Measurements from ENCODE around the gene RGS6.

RGS6 gene

GRCh38 chr14:72597252-72598233 is 665.3 kb downstream of the RGS6 start:
- DNase-seq, result no peak

DNA sequence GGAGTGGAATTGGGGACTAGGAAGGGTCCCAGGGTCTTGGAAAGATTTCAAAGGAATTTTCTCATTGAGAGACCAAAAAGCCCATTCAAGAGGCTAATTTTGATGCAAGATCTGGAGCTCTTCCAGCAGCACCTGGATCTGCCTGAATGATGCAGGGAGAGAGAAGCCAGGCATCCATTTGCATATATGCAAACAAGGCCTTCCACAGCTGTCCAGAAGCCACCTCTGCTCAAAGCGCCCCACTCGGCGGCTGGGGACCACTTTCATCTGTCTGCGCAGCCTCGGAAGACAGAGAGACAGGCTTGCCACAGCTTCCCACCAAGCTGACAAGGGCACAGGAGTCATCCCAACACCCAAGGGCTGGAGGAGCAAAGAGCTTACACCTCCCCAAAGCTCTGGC is 666.1 kb downstream of the RGS6 start:
- no peak for DNase-seq

DNA sequence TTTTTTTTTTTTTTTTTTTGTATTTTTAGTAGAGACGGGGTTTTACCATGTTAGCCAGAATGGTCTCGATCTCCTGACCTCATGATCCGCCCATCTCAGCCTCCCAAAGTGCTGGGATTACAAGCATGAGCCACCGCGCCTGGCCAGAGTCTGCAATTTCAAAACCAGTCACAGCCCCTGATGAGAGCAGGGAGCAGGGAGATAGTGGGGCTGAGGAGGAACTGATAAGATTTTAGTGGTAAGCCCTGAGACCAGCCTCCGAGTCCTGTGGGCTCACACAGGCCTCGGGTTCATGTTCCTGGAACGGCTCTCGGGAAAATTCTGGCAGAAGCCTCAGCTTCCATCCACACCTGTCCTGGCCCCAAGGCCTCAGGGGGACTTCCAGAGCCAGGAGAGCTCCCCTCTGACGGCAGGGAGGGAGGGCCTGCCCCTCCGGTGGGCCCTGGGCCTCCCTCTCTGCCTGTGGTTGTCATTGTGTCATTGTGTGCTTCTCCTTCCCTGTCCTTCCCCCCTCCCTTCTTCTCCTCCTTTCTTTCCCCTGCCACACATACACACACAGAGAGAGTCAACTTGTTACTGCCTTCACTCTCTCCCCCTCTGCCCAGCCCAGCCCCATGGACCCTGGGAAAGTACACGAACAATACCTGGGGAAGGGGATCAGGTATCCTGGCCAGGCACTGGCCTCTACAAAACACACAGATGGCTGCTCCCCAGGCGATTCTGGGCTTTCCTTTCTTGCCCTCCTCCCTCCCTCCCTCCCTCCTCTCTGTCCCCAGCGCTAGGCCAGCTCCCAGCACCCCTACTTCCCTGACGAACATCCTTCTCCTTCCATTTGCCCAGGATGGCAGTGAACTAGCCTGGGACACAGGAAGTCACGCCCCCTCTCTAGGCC is 667.6 kb downstream of the RGS6 start:
- no peak for DNase-seq

DNA sequence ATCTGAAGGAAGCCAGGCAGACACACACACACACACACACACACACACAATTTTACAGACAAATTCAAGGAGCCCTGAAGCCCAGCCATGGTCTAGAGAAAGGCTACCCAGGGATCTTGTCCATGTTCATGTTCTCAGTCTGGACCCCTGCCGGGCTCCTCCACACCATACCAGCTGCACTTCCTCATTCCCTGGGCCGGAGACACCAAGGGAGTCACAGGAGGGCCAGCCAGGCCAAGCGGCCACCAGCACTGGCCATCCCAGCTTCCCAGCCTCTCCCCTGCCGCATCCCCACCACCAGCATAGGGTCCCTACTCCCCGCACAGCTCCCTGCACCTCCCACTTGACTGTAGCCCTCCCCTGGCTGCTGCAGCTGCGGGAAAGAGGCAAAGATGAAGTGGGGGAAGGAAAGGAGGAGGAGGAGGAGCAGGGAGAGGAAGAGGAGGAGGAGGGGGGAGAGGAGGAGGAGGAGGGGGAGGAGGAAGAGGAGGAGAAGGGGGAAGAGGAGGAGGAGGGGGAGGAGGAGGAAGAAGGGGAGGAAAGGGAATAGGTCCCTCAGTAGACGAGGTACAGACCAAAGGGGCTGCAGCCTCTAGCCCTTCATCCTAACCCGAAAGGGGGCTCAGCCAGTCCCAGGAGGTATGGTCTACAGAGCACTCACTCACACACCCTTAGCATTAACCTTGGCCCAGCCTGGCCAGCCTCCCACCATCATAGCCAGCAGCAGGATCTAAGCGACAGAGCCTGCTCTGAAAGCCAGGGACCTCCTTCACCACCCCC is 668.5 kb downstream of the RGS6 start:
- DNase-seq, result no peak

GRCh38 chr14:72603639-72604038 is 671.4 kb downstream of the RGS6 start:
- no peak for DNase-seq

DNA sequence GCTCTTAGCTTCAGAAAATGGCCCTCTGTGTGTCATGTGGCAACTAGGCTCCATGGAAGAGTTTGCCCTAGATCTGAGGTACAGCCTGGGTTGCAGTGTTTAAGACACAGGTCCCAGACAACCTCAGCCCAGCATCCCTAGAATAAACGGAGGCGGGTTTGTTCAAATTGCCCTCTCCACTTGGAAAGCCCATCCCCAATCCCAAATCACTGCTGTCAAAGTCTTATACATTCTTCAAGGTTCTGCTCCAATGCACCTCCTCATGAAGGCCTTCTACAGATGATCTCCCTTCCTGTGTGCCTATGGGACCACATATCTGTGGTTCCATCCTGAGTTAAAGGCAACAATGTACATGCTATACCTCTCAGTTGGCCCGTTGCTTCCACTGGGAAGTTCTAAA is 671.9 kb downstream of the RGS6 start:
- DNase-seq, result no peak

DNA sequence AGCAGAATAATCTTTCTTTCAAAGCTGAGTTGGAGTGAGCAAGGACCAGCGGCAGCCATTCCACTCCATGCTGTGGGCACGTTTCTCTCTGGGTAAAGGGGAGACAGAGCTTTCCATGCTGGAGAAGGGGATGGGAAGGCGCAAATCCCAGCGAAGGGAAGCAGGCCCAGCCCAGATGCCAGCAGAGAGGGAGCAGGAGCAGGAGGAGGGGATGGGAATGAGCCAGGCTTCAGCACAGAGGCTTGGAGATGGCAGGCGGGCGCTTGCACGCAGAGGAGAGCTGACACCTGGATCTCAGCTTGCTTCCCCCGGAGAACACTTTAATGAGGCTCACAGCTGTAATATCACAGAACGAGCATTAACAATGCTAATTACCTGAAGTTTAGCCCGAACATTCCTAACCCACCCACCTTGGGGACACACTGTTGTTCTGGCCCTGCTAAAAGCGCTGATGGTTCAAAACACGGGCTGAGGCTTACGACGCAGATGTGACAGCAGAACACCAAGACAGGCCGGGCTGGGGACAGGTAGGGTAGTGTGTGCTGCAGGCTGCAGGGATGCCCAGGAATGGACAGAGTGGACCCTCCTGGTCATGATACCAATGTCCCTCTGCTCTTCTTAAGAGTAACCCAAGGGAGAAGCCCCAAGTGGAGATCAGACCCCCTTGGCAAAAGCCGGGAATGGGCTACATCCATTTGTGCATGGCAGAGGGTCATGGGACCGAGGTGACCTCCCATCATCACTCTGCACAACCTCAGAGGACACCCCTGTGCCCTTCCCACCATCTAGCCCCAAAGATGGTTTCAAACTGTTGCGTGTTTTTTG is 673.1 kb downstream of the RGS6 start:
- DNase-seq, result no peak

DNA sequence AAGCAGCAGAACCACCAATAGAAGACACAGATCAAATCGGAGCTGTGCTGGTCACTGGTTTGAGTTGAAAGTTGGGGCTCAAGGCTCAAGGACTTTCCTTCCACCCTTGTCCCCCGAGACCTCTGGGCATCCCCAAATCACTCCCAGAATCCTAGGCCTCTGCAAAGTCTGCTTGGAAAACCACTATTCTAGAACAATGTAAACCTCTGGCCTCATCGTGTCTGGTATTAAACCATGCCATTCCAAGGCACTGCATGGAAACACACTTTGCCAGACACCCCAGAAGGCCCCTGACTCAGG is 673.6 kb downstream of the RGS6 start:
- no peak for DNase-seq

DNA sequence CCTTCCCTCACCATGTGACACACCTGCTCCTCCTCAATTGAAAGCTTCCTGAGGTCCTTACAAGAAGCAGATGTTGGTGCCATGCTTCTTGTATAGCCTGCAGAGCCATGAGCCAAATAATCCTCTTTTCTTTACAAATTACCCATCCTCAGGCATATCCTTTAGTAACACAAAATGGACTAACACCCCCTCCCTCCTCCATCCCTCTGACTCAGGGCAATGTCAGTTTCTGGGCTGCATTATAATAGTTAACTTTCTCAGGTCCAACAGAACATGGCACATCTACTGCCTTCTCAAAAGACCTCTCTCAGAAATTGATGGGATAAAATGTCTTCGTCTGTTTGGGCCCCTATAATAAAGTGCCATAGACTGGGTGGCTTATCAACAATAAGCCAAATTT is 674.6 kb downstream of the RGS6 start:
- DNase-seq, result no peak

DNA sequence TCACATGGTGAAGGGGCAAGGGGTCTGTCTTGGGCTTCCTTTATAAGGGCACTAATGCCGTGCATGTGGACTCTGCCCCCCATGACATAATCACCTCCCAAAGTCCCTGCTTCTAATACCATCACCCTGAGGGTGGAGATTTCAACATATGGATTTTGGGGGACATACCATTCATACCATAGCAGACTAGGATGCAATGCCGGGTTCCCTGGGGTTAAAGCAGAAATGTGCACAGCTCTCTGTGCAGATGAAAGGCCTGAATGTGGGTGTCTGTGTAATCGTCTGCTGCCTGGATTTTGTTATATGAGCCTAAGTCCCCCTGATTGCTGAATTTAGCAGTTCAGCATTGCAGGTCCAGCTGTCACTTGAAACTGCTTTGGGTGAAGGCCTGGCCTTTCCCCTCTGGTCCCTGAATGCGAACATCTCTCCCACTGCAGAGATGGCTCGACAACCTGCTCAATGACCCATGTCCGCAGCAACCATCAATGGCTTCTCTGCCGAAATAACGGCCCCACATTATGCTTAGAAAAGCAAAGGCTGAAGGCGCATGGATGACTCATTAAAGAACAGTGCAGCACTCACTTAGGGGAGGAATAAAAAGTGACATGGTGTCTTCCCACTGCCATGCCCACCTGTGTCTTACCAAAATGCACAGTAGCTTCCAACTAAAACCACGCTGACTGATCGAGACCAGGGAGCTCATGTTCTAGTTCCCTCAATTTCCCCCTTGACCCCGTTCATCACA is 675.3 kb downstream of the RGS6 start:
- no peak for DNase-seq

DNA sequence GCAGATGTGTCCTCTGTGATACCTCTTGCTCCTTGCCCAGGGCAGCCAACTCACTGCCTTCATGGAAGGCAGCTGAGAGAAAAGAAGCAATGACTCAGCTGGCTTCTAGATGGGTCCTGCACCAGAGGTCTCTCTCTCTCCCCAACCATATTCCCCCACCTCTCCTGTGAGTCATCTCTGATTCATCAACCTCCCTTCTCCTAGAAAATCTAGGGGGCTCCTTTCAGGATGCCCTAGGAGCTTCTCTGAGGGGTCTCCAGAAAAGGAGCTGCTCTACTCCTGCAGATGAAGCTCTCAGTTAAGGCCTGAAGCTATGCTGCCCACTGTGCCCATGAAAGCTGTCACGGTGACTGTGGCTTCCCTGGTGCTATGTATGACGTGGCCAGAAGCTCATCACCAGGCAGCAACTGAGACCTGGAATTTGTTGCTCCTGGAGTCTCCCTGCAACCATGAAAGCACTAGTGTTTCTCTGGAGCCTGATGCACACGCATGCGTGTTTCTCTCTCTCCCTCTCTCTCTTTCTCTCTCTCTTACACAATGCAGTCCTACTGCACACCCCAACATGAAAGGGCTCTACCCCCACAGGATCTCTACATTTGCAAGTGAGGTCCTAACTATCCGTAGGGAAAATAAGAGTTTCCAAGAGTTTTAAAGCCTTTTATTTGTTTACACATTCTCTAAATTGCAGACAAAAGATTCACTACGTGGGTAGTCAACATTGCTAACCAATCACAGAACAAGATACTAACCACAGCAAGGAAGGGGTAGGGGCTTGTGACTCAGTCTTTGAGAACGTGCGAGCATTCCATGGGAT is 676.4 kb downstream of the RGS6 start:
- no peak for DNase-seq

DNA sequence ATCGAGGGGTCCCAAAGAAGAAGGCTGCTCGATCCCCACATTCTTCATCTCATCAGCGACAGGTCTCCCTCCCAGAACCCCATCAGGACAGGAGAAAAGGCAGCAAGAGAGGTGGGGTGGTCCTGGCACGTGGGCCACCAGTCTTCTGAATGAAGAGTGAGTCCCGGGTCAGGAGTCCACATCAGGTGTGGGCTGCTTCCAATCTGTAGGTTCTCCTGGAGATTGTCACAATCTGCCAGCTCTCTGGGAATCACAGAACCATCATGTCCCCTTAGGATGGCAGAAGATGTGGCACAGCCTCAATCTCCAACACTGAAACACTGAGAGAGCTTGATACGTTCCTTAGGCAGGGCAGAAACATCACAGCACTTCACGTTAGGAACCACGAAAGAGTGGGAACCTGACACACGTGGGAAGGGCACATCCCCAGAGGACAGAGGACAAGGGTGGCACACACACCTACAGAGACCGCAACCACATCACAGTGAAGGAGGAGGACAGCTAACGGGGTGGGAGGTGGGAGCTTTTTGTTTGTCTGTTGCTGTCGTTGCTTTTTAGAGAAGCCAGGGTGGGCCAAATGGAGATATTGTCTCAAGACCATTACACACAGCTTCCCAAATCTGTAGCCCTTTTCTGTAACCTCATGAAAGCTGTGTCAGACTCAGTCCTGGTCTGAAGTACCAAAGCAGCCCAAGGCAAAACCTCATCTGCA is 677.1 kb downstream of the RGS6 start:
- DNase-seq, result no peak

GRCh38 chr14:72610096-72610830 is 678.0 kb downstream of the RGS6 start:
- DNase-seq, result no peak

DNA sequence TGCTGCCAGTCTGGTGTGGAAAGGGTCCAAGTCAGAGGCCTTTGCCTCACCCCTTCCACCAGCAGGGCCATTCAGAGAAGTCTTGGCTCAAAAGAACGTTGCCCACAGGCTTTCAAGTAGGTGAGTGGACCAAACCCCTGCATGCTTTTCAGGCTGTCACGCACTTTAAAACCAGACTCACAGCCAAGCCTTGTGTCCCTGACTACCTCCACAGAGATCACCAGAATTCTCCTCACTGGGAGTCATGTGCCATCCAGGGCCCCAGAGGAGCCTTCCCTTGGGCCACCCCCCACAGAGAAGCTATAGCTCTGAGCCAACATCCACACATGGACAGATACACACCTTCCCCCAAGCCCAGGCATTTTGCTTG is 678.6 kb downstream of the RGS6 start:
- no peak for DNase-seq

DNA sequence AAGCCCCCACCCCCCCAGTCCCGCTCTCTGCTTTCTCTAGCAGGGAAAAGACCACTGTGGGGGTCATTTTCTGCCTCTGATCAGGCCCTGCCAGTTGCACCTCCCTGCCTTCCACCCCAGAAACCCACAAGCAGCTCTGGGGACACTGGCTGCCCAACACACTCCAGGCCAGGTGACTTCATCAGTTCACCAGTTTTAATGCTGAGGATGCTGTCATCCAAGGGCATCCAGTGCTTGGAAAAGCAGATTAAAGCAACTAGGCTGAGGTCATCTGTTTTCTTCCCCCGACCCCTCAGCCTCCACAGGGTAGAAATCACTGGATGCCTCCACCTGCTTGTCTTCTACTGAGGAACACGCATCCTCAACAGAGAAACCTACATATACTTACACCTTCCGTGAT is 679.3 kb downstream of the RGS6 start:
- DNase-seq, result no peak

DNA sequence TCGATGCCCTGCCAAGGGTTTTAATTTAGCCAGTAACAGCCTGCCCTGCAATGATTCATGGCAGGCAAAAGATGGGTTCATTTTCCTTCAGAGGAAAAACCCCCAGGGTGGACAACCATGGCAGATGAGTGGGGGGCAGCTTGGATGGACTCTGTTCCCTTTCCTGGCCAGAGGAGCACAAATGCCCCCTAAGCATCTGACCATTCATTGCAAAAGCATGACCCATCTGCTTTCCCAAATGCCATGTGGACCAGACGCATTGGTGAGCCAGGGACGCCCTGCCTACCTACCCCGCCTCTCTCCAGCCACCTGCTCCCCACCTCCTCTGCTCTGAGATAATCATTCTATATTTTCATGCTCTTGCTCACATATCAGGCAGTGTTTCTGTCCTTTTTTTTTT is 679.8 kb downstream of the RGS6 start:
- DNase-seq, result no peak

GRCh38 chr14:72613231-72613974 is 681.2 kb downstream of the RGS6 start:
- no peak for DNase-seq

- DNase-seq, result no peak
Measured at GRCh38 chr14:72613975-72614319, 681.7 kb downstream of the RGS6 start.

DNA sequence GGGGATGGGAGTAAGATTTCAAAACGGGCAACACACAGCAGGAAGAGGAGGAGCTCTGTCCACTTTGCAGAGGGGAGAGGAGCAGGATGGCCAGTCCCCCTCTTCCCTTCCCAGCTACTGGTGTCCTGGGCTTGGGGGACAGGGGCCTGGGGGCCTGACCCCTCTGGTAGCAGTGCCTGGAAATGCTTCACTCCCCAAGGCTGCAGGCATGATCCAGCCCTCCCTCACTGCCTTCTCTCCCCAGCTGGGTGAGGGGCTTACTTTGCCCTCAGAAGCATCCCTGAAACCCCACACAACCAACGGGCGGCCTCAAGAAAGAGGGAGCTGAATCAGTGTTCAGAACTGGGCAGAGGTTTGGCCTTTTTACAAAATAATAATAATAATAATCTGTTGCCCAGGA is 682.1 kb downstream of the RGS6 start:
- DNase-seq, result no peak

All from CD4-positive, alpha-beta T cell treated with Interleukin-4 for 4 hours (primary cell).